Stomach (tissue), 9 donors: ENCODE data around the gene PEX11B. TPM values are rescaled to one million over a fixed set of nuclear protein-coding genes. Genes with fewer than 3 reads are reported as not detected.

Experiments
- DNase-seq, 2 donors: peaks; one replicate each; pipeline versions ENCODE4 v3.0.0 to v3.0.0-alpha.2; 2013 to 2019
- H3K27ac ChIP-seq, 5 donors: fragments of 200-600 bp in 4 of 5; sonication (generic) in 4 of 5; one replicate each; pipeline ENCODE4 v1.5.1; 2013 to 2019; ENCODE audit warnings: mild to moderate bottlenecking in 1 of 5, moderate library complexity in 1 of 5
- H3K27me3 ChIP-seq, 3 donors: fragments of 200-600 bp; sonication (generic); one replicate each; pipeline ENCODE4 v1.5.1; 2017 to 2019; ENCODE audit warnings: mixed run types in 1 of 3
- H3K36me3 ChIP-seq, 4 donors: fragments of 200-600 bp; sonication (generic); 1 replicate in 3 of 4; 2 replicates in 1 of 4; pipeline ENCODE4 v1.5.1; 2016 to 2019
- H3K4me1 ChIP-seq, 4 donors: fragments of 200-600 bp; sonication (generic); one replicate each; pipeline ENCODE4 v1.5.1; 2016 to 2019
- H3K4me3 ChIP-seq, 4 donors: fragments of 200-600 bp; sonication (generic) in 3 of 4; one replicate each; pipeline ENCODE4 v1.5.1; 2016 to 2019; ENCODE audit warnings: mild to moderate bottlenecking in 1 of 4
- H3K9me3 ChIP-seq, 4 donors: fragments of 200-600 bp; sonication (generic); one replicate each; pipeline ENCODE4 v1.5.1; 2016 to 2019
- EP300 ChIP-seq: sonication (generic); formaldehyde crosslinking; IDR thresholded peaks from one replicate; pipeline ENCODE4 v1.6.1; 2017; ENCODE audit warnings: antibody characterized with exemption
- POLR2A ChIP-seq, 4 donors: fragments of 450-650 bp; IDR thresholded peaks; one replicate each; pipeline ENCODE4 v1.6.1; 2016; ENCODE audit warnings: antibody characterized with exemption in 4 of 4, control low read depth in 2 of 4, mild to moderate bottlenecking in 1 of 4, moderate library complexity in 1 of 4
- POLR2AphosphoS5 ChIP-seq, 3 donors: sonication (generic); formaldehyde crosslinking; IDR thresholded peaks; one replicate each; pipeline ENCODE4 v1.6.1; 2016; ENCODE audit warnings: antibody characterized with exemption in 3 of 3
- WGBS, 5 donors: extraction: QIAGEN DNeasy Blood & Tissue Kit in 3 of 5; methylation state at CpG; one replicate each; pipeline versions ENCODE4 v1.1.5 to v1.1.7; 2013 to 2018; 5-methylcytosine and 5-hydroxymethylcytosine counted together
- intact Hi-C: fragments of 100-400 bp; cut with DNase I; formaldehyde crosslinking; loops from one replicate; pipeline ENCODE4 v1.15.1; 2023; ENCODE audit warnings: low total_unique reads
- polyA plus RNA-seq, 3 donors: library from polyadenylated mRNA; stranded (reverse); fragments of 200-250 nt; gene quantifications; one replicate each; pipeline ENCODE4 v1.2.3, GENCODE V29; 2013
- total RNA-seq, 5 donors: library from RNA; depleted of rRNA; stranded (reverse); fragments of >200 nt; gene quantifications; one replicate each; pipeline versions ENCODE4 v1.1.0 to v1.2.3, GENCODE V29; 2014 to 2016
- TF ChIP-seq, protein P1 (sequence below), 7 experiments: fragments of 450-650 bp in 4 of 7; fragments of 200-600 bp in 3 of 7; sonication (generic) in 3 of 7; IDR thresholded peaks; one replicate each; pipeline ENCODE4 v1.5.1; 2016 to 2019; ENCODE audit warnings: antibody characterized with exemption in 7 of 7, control low read depth in 2 of 7, mild to moderate bottlenecking in 1 of 7
- donor health status: healthy with polysubstance abuse.
- donor health status: Bipolar disorder and iron deficiency.
- donor health status: healthy.

PEX11B gene
- total and polyA plus RNA-seq, 8 donors: 15.6 to 46.6 (median 31.8) TPM

DNA sequence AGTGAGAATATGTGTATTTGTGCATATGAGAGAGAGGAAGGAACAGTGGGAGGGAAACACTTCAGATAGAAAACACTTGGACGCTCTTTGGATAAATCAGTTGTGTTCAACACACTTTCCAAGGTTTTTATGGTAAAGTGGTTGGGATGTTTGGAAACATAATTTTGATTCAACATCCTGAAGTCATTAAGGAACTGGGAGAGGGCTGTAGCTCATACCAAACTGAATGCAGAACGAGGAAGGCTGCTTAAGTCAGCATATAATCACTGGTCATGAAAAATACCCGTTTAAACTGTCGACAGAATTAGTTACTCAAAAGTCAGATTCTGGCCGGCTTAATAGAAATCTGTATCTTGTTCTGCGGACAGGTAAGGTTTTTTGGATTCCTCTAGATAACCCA, 24.4 kb upstream of the PEX11B start:
- intact Hi-C loops: no loop called here
- peaks cover 0 to 74% (median 47%) of the 10 kb centered on the region in 4 donors for H3K36me3 ChIP-seq
- H3K4me3 ChIP-seq: no peak overlapping the region
- WGBS, 5 donors: 82 to 90% (median 87%) methylated on average over 6 of the region's 6 CpGs
- no peak for DNase-seq
- H3K27me3 ChIP-seq: no peaks in the 10 kb centered on the region
- H3K9me3 ChIP-seq: no peaks in the 10 kb centered on the region
- H3K4me1 ChIP-seq: no peaks in the 10 kb centered on the region
- H3K27ac ChIP-seq: no peak overlapping the region
- TF ChIP-seq POLR2AphosphoS5 (IDR thresholded peaks at IDR 0.05) (no peak), EP300 (no peak), POLR2A (IDR thresholded peaks at IDR 0.05) (no peak)
- TF ChIP-seq, protein P1, sequence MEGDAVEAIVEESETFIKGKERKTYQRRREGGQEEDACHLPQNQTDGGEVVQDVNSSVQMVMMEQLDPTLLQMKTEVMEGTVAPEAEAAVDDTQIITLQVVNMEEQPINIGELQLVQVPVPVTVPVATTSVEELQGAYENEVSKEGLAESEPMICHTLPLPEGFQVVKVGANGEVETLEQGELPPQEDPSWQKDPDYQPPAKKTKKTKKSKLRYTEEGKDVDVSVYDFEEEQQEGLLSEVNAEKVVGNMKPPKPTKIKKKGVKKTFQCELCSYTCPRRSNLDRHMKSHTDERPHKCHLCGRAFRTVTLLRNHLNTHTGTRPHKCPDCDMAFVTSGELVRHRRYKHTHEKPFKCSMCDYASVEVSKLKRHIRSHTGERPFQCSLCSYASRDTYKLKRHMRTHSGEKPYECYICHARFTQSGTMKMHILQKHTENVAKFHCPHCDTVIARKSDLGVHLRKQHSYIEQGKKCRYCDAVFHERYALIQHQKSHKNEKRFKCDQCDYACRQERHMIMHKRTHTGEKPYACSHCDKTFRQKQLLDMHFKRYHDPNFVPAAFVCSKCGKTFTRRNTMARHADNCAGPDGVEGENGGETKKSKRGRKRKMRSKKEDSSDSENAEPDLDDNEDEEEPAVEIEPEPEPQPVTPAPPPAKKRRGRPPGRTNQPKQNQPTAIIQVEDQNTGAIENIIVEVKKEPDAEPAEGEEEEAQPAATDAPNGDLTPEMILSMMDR (IDR thresholded peaks at IDR 0.05): no peak

DNA sequence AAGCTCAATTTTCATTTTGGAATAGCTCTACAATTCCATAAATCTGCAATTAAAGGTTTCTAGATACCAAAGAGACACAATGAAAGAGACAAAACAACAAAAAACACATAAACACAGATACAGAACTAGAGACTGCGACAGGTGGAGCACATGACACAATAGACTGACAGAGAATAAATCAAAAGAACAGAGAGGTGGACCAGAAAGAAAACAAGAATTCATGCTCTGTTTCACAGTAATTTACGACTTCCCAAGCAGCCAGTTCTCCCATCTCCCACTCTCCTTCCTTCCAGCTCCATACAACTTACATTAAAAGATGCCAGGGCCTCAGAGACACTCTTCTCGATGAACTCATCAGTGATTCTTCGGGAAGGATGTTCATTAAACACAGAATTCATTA, 23.9 kb upstream of the PEX11B start:
- TF ChIP-seq POLR2A (IDR thresholded peaks at IDR 0.05): no peak
- H3K9me3 ChIP-seq: no peaks in the 10 kb centered on the region
- WGBS, 5 donors: 85 to 95% (median 92%) methylated on average over 4 of the region's 4 CpGs
- no peak overlapping the region for H3K4me3 ChIP-seq
- H3K36me3 ChIP-seq: peaks cover 0 to 75% (median 51%) of the 10 kb centered on the region in 4 donors
- H3K27me3 ChIP-seq: no peaks in the 10 kb centered on the region
- DNase-seq: no peak
- H3K27ac ChIP-seq: no peak overlapping the region
- no peaks in the 10 kb centered on the region for H3K4me1 ChIP-seq
- intact Hi-C loops: no loop called here

DNA sequence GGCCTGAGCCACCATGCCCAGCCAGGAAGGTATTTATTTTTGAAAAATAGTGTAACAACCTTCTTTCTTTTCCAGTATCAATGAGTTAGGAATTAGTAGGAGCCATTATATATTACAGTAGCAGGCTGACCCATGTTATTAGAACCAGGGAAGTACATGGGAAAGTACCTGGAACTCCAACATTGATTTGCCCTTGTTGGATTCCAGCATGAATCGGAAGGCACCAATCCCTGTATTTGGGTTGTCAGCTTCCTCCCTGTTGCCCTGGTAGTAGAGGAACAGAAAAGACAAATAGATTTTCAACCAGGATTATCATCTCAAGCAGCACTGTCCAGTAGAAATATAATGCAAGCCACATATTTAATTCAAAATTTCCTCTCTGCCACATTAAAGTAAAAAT, 18.9 kb upstream of the PEX11B start:
- intact Hi-C loops: no loop called here
- WGBS, 5 donors: 67 to 96% (median 86%) methylated on average over 1 of the region's 1 CpG
- TF ChIP-seq POLR2AphosphoS5 (IDR thresholded peaks at IDR 0.05): no peak
- TF ChIP-seq, protein P1 (IDR thresholded peaks at IDR 0.05): no peak
- no peak for TF ChIP-seq EP300
- TF ChIP-seq POLR2A (IDR thresholded peaks at IDR 0.05): no peak
- Histone ChIP-seq H3K4me1 (peaks cover 0 to 19% (median under 1%) of the 10 kb centered on the region in 4 donors), H3K27ac (no peak overlapping the region), H3K4me3 (no peak overlapping the region), H3K9me3 (no peaks in the 10 kb centered on the region), H3K36me3 (peaks cover 0 to 75% (median 58%) of the 10 kb centered on the region in 4 donors), H3K27me3 (no peaks in the 10 kb centered on the region)
- no peak for DNase-seq

DNA sequence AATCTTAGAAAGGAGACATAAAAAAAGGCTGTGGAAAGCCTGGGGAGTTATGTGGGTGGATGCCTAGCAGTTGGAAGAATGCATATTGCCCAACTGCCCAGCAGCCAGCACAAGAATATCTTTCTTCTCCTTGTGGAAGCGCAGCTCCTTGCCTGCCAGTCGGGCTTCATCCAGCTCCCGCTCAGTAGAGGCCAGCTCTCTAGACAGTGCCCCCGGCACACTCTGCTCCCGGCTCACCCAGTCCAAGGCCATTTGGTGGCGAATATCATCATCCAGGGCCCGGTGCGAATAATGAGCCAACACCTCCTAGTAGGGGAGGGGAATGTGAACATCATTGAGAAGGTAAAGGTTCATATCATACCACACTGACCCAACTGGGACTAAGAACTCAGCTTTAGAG, 17.7 kb upstream of the PEX11B start:
- Histone ChIP-seq H3K4me1 (peaks cover 0 to 27% (median 7%) of the 10 kb centered on the region in 4 donors), H3K9me3 (no peaks in the 10 kb centered on the region), H3K36me3 (peaks cover 0 to 71% (median 47%) of the 10 kb centered on the region in 4 donors), H3K4me3 (no peak overlapping the region), H3K27me3 (no peaks in the 10 kb centered on the region), H3K27ac (no peak overlapping the region)
- 85 to 92% (median 86%) methylated on average over 8 of the region's 8 CpGs for WGBS, 5 donors
- no peak for DNase-seq
- TF ChIP-seq POLR2AphosphoS5 (IDR thresholded peaks at IDR 0.05) (no peak), POLR2A (IDR thresholded peaks at IDR 0.05) (no peak), EP300 (no peak)
- TF ChIP-seq, protein P1 (IDR thresholded peaks at IDR 0.05): no peak
- intact Hi-C loops: no loop called here

GRCh38 chr1:145935708-145936107, 17.2 kb upstream of the PEX11B start:
- no peaks in the 10 kb centered on the region for H3K27me3 ChIP-seq
- intact Hi-C loops: no loop called here
- peaks cover 0 to 68% (median 43%) of the 10 kb centered on the region in 4 donors for H3K36me3 ChIP-seq
- H3K4me1 ChIP-seq: peaks cover 0 to 27% (median 7%) of the 10 kb centered on the region in 4 donors
- peak overlapping the region in 1 of 5 donors; percentile 28 for H3K27ac ChIP-seq
- TF ChIP-seq POLR2AphosphoS5 (IDR thresholded peaks at IDR 0.05) (no peak), POLR2A (IDR thresholded peaks at IDR 0.05) (no peak), EP300 (no peak)
- TF ChIP-seq, protein P1 (IDR thresholded peaks at IDR 0.05): no peak
- no peaks in the 10 kb centered on the region for H3K9me3 ChIP-seq
- no peak overlapping the region for H3K4me3 ChIP-seq
- DNase-seq: no peak
